Central memory CD8-positive, alpha-beta T cell (primary cell): Measurements from ENCODE around the gene IPO11.

Source experiments
- ATAC-seq: fragments of 150-1000 bp; cut with Tn5 transposase; replicated peaks from 2 replicates; pipeline ENCODE4 v1.10.0; 2022; ENCODE audit warnings: mild to moderate bottlenecking, moderate FRiP score, moderate number of reproducible peaks; ENCODE audit not compliant: poor library complexity, severe bottlenecking; ENCODE audit errors: extremely low read depth
- DNase-seq, 2 donors: peaks; one replicate each; pipeline ENCODE4 v3.0.0; 2021; ENCODE audit warnings: low spot score in 2 of 2
- H3K27ac Mint-ChIP-seq: one replicate; pipeline ENCODE4 v1.8.0; 2022; ENCODE audit warnings: low read depth, mild to moderate bottlenecking, moderate library complexity, mixed read lengths
- H3K27me3 Mint-ChIP-seq: one replicate; pipeline ENCODE4 v1.8.0; 2022; ENCODE audit warnings: mixed read lengths
- H3K36me3 Mint-ChIP-seq: one replicate; pipeline ENCODE4 v1.8.0; 2022; ENCODE audit warnings: mild to moderate bottlenecking, moderate library complexity, mixed read lengths; ENCODE audit not compliant: insufficient read depth
- H3K4me1 Mint-ChIP-seq: one replicate; pipeline ENCODE4 v1.8.0; 2022; ENCODE audit warnings: mixed read lengths
- H3K4me3 Mint-ChIP-seq: one replicate; pipeline ENCODE4 v1.8.0; 2022; ENCODE audit warnings: mild to moderate bottlenecking, moderate library complexity, mixed read lengths
- H3K9me3 Mint-ChIP-seq: one replicate; pipeline ENCODE4 v1.8.0; 2022; ENCODE audit warnings: mixed read lengths

The IPO11 gene

GRCh38 chr5:62568143-62568542 lies 155.6 kb downstream of the IPO11 start:
- Mint-ChIP-seq H3K27ac (no peak overlapping the region), H3K4me1 (no peaks in the 10 kb centered on the region), H3K27me3 (no peaks in the 10 kb centered on the region), H3K36me3 (peaks cover 10% of the 10 kb centered on the region), H3K4me3 (no peak overlapping the region), H3K9me3 (peaks cover 17% of the 10 kb centered on the region)
- no peak for DNase-seq
- ATAC-seq = no peak

- Mint-ChIP-seq H3K9me3 (peaks cover 17% of the 10 kb centered on the region), H3K36me3 (peaks cover 10% of the 10 kb centered on the region), H3K27ac (no peak overlapping the region), H3K4me3 (no peak overlapping the region), H3K27me3 (no peaks in the 10 kb centered on the region), H3K4me1 (no peaks in the 10 kb centered on the region)
- DNase-seq = no peak
- no peak for ATAC-seq
Measured at GRCh38 chr5:62568800-62569432, 156.4 kb downstream of the IPO11 start.

GRCh38 chr5:62569470-62569869 lies 156.9 kb downstream of the IPO11 start:
- H3K36me3 Mint-ChIP-seq = peaks cover 10% of the 10 kb centered on the region
- H3K4me3 Mint-ChIP-seq = no peak overlapping the region
- DNase-seq (no peak), ATAC-seq (no peak)
- H3K27me3 Mint-ChIP-seq = no peaks in the 10 kb centered on the region
- H3K9me3 Mint-ChIP-seq = peaks cover 17% of the 10 kb centered on the region
- no peaks in the 10 kb centered on the region for H3K4me1 Mint-ChIP-seq
- H3K27ac Mint-ChIP-seq = no peak overlapping the region

- Mint-ChIP-seq H3K36me3 (peaks cover 8% of the 10 kb centered on the region), H3K27ac (no peak overlapping the region), H3K4me3 (no peak overlapping the region), H3K4me1 (peaks cover 13% of the 10 kb centered on the region), H3K27me3 (no peaks in the 10 kb centered on the region), H3K9me3 (peaks cover 2% of the 10 kb centered on the region)
- ATAC-seq (no peak), DNase-seq (no peak)
Measured at GRCh38 chr5:62572918-62573514, 160.5 kb downstream of the IPO11 start.

GRCh38 chr5:62574599-62574998 lies 162.0 kb downstream of the IPO11 start:
- DNase-seq (no peak), ATAC-seq (no peak)
- peaks cover 19% of the 10 kb centered on the region for H3K4me1 Mint-ChIP-seq
- H3K4me3 Mint-ChIP-seq = no peak overlapping the region
- peaks cover 5% of the 10 kb centered on the region for H3K36me3 Mint-ChIP-seq
- no peaks in the 10 kb centered on the region for H3K9me3 Mint-ChIP-seq
- H3K27me3 Mint-ChIP-seq = no peaks in the 10 kb centered on the region
- H3K27ac Mint-ChIP-seq = peak overlapping the region; percentile 11

GRCh38 chr5:62575066-62575465 lies 162.5 kb downstream of the IPO11 start:
- Mint-ChIP-seq H3K27me3 (no peaks in the 10 kb centered on the region), H3K36me3 (peaks cover 8% of the 10 kb centered on the region), H3K9me3 (no peaks in the 10 kb centered on the region), H3K4me1 (peaks cover 19% of the 10 kb centered on the region), H3K27ac (peak overlapping the region; percentile 6), H3K4me3 (no peak overlapping the region)
- ATAC-seq (no peak), DNase-seq (no peak)

- Mint-ChIP-seq H3K4me3 (no peak overlapping the region), H3K9me3 (no peaks in the 10 kb centered on the region), H3K36me3 (peaks cover 8% of the 10 kb centered on the region), H3K4me1 (peaks cover 19% of the 10 kb centered on the region), H3K27ac (peak overlapping the region; percentile 6), H3K27me3 (no peaks in the 10 kb centered on the region)
- DNase-seq (no peak), ATAC-seq (no peak)
Measured at GRCh38 chr5:62575489-62575888, 162.9 kb downstream of the IPO11 start.

GRCh38 chr5:62576570-62577170 lies 164.1 kb downstream of the IPO11 start:
- DNase-seq (no peak), ATAC-seq (no peak)
- Mint-ChIP-seq H3K4me1 (peaks cover 19% of the 10 kb centered on the region), H3K36me3 (peaks cover 8% of the 10 kb centered on the region), H3K4me3 (no peak overlapping the region), H3K9me3 (no peaks in the 10 kb centered on the region), H3K27me3 (no peaks in the 10 kb centered on the region), H3K27ac (peak overlapping the region; percentile 1)

GRCh38 chr5:62577488-62577887 lies 164.9 kb downstream of the IPO11 start:
- ATAC-seq (no peak), DNase-seq (no peak)
- H3K4me3 Mint-ChIP-seq = no peak overlapping the region
- H3K4me1 Mint-ChIP-seq = peaks cover 19% of the 10 kb centered on the region
- no peaks in the 10 kb centered on the region for H3K9me3 Mint-ChIP-seq
- H3K27ac Mint-ChIP-seq = no peak overlapping the region
- peaks cover 8% of the 10 kb centered on the region for H3K36me3 Mint-ChIP-seq
- H3K27me3 Mint-ChIP-seq = no peaks in the 10 kb centered on the region

- no peaks in the 10 kb centered on the region for H3K27me3 Mint-ChIP-seq
- H3K9me3 Mint-ChIP-seq = no peaks in the 10 kb centered on the region
- H3K4me1 Mint-ChIP-seq = peaks cover 19% of the 10 kb centered on the region
- ATAC-seq = peak; percentile 99
- H3K27ac Mint-ChIP-seq = peak within 1 kb of the TSS; percentile 95
- H3K4me3 Mint-ChIP-seq = peak within 1 kb of the TSS; percentile 63
- DNase-seq = no peak
- H3K36me3 Mint-ChIP-seq = peaks cover 7% of the 10 kb centered on the region
Measured at GRCh38 chr5:62578540-62578939, 166.0 kb downstream of the IPO11 start, which contains the start of gene LRRC70. Gene LRRC70 (plus strand): TSS chr5:62578819. CDS start chr5:62579439, 620 bp downstream.

GRCh38 chr5:62579761-62580160 lies 167.2 kb downstream of the IPO11 start:
- peaks cover 7% of the 10 kb centered on the region for H3K36me3 Mint-ChIP-seq
- DNase-seq = no peak
- H3K4me3 Mint-ChIP-seq = no peak overlapping the region
- no peaks in the 10 kb centered on the region for H3K27me3 Mint-ChIP-seq
- peaks cover 20% of the 10 kb centered on the region for H3K4me1 Mint-ChIP-seq
- H3K27ac Mint-ChIP-seq = no peak overlapping the region
- H3K9me3 Mint-ChIP-seq = no peaks in the 10 kb centered on the region
- ATAC-seq = no peak

- H3K9me3 Mint-ChIP-seq = no peaks in the 10 kb centered on the region
- H3K27ac Mint-ChIP-seq = peak overlapping the region; percentile 36
- H3K27me3 Mint-ChIP-seq = no peaks in the 10 kb centered on the region
- DNase-seq (no peak), ATAC-seq (no peak)
- H3K4me1 Mint-ChIP-seq = peaks cover 18% of the 10 kb centered on the region
- peaks cover 6% of the 10 kb centered on the region for H3K36me3 Mint-ChIP-seq
- no peak overlapping the region for H3K4me3 Mint-ChIP-seq
Measured at GRCh38 chr5:62581836-62582597, 169.5 kb downstream of the IPO11 start.
